ENCODE results near the gene UPB1.

The UPB1 gene

GRCh38 chr22:24494528-24495364, at the start of gene UPB1:
Gene UPB1 (plus strand): TSS chr22:24495332. CDS start chr22:24495404, 72 bp downstream.
- DNase-seq: no peak

GRCh38 chr22:24445481-24446259, 49.5 kb upstream of the UPB1 start:
- DNase-seq: no peak

- DNase-seq: no peak
These were observed 48.9 kb upstream of the UPB1 start for GRCh38 chr22:24446260-24446611.

GRCh38 chr22:24450610-24451009, 44.5 kb upstream of the UPB1 start:
- DNase-seq: no peak

- no peak for DNase-seq
These were observed 44.0 kb upstream of the UPB1 start for GRCh38 chr22:24451162-24451561.

- no peak for DNase-seq
These were observed 41.3 kb upstream of the UPB1 start for GRCh38 chr22:24453853-24454252.

- no peak for DNase-seq
These were observed 40.1 kb upstream of the UPB1 start for GRCh38 chr22:24455039-24455438.

- no peak for DNase-seq
These were observed 39.2 kb upstream of the UPB1 start for GRCh38 chr22:24455751-24456426.

GRCh38 chr22:24457894-24458420, 37.2 kb upstream of the UPB1 start:
- no peak for DNase-seq

GRCh38 chr22:24459911-24460310, 35.2 kb upstream of the UPB1 start:
- no peak for DNase-seq

GRCh38 chr22:24460418-24461089, 34.6 kb upstream of the UPB1 start:
- no peak for DNase-seq

- no peak for DNase-seq
These were observed 31.9 kb upstream of the UPB1 start for GRCh38 chr22:24463071-24463760.

GRCh38 chr22:24465566-24465965, 29.6 kb upstream of the UPB1 start:
- DNase-seq: no peak

- no peak for DNase-seq
These were observed 29.2 kb upstream of the UPB1 start for GRCh38 chr22:24465975-24466374.

- peak in 4 of 14 donors; percentile 1 to 18 (median 10) for DNase-seq
These were observed 28.3 kb upstream of the UPB1 start for GRCh38 chr22:24466716-24467328.

- no peak for DNase-seq
These were observed 27.8 kb upstream of the UPB1 start for GRCh38 chr22:24467340-24467739.

- DNase-seq: peak in 1 of 14 donors; percentile 82
These were observed 23.6 kb upstream of the UPB1 start for GRCh38 chr22:24471570-24471969.

- no peak for DNase-seq
These were observed 21.8 kb upstream of the UPB1 start for GRCh38 chr22:24473284-24473683.

GRCh38 chr22:24474221-24474620, 20.9 kb upstream of the UPB1 start:
- no peak for DNase-seq

- DNase-seq: no peak
These were observed 20.4 kb upstream of the UPB1 start for GRCh38 chr22:24474649-24475255.

- DNase-seq: no peak
These were observed 13.5 kb upstream of the UPB1 start for GRCh38 chr22:24481641-24482040.

Data from C1 segment of cervical spinal cord (tissue), 14 donors.